AG09309 (cell line): ENCODE results near the gene GMEB2.
"Not testable (repeated sequence)": the region's sequence is repeated elsewhere in the genome, so short reads cannot be mapped to it uniquely, and the experiment has no call there.

Experiments used
- DNase-seq: peaks from one replicate; pipeline ENCODE4 v3.0.0-alpha.2; 2010; ENCODE audit warnings: low read depth
- H3K4me3 ChIP-seq: 2 replicates; pipeline ENCODE4 v1.5.1; 2011; ENCODE audit warnings: mild to moderate bottlenecking, low read depth, low read length, moderate library complexity; ENCODE audit not compliant: control insufficient read depth
- TF ChIP-seq, protein P1 (sequence below): IDR thresholded peaks from 2 replicates; pipeline ENCODE4 v1.5.1; 2011; ENCODE audit warnings: mild to moderate bottlenecking, low read depth, low read length, inconsistent platforms; ENCODE audit not compliant: insufficient read depth, control insufficient read depth; ENCODE audit errors: missing control alignments

Gene GMEB2, protein sequence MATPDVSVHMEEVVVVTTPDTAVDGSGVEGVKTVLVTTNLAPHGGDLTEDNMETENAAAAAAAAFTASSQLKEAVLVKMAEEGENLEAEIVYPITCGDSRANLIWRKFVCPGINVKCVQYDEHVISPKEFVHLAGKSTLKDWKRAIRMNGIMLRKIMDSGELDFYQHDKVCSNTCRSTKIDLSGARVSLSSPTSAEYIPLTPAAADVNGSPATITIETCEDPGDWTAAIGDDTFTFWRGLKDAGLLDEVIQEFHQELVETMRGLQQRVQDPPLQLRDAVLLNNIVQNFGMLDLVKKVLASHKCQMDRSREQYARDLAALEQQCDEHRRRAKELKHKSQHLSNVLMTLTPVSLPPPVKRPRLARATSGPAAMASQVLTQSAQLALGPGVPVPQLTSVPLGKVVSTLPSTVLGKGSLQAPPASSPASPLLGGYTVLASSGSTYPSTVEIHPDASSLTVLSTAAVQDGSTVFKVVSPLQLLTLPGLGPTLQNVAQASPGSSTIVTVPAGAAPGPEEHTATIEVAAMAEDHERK

DNA sequence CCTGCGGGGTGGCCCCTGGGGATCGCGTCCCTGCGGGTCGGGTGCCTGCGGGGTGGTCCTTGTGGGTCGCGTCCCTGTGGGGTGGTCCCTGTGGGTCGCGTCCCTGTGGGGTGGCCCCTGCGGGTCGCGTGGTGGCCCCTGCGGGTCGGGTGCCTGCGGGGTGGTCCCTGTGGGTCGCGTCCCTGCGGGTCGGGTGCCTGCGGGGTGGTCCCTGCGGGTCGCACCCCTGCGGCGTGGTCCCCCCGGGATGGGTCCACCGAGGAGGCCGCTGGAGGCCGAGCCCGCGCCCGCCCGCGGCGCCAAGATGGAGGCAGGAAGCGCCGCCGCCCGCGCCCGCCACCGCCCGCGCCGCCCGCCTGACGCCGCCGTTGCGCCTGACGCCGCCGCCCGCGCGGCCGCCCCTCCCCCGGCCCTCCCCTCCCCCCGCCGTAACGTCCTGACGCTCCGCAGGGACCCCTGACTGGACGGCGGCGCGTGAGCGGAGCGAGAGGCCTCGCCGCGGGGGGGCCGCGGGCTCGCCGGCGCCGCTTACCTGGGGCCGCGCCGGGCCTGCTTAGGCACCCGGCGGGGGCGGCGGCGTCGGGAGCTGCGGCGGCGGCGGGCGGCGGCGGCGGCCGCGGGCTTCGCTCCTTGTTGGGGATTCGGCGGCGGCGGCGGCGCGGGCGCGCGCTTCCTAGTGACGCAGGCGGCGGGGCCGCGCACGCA lies at the start of gene GMEB2:
Gene GMEB2, minus strand, starts transcription at position 678 of the 705 bp plus-strand sequence. CDS start 7,704 bp downstream, outside the sequence.
- TF ChIP-seq, protein P1, sequence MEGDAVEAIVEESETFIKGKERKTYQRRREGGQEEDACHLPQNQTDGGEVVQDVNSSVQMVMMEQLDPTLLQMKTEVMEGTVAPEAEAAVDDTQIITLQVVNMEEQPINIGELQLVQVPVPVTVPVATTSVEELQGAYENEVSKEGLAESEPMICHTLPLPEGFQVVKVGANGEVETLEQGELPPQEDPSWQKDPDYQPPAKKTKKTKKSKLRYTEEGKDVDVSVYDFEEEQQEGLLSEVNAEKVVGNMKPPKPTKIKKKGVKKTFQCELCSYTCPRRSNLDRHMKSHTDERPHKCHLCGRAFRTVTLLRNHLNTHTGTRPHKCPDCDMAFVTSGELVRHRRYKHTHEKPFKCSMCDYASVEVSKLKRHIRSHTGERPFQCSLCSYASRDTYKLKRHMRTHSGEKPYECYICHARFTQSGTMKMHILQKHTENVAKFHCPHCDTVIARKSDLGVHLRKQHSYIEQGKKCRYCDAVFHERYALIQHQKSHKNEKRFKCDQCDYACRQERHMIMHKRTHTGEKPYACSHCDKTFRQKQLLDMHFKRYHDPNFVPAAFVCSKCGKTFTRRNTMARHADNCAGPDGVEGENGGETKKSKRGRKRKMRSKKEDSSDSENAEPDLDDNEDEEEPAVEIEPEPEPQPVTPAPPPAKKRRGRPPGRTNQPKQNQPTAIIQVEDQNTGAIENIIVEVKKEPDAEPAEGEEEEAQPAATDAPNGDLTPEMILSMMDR, result no peak
- no peak for DNase-seq
- peak within 1 kb of the TSS; percentile 99 for H3K4me3 ChIP-seq

DNA sequence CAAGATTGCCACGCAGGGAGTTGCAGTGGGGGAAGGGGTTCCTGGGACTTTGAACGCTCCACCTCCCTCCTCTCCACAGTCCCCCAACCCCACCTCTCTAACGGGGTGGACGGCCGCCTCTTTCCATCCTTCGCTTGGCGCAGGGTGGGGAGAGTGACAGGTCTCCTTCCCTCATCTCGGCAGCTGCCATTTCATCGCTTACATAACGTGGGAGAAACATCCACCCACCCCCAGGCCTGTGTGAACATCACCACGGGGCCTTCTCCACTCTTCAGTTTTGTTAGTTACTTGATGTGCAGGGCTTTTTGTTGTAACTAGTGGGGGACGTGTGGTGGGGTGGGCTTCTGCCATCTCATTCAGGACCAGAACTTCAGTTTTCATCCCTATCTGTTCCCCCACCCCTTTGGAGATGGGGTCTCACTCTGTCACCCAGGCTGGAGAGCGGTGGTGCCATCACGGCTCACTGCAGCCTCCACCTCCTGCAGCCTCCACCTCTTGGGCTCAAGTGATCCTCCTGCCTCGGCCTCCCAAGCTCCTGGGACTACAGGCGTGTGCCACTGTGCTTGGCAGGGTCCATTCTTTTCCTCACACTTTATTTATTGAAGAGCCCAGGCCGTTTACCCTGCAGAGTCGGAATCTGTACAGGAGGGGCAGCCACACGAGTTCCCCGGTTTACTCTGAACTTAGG lies 48.9 kb upstream of the GMEB2 start:
- no peak for DNase-seq
- TF ChIP-seq, protein P1, result no peak
- H3K4me3 ChIP-seq, result no peak overlapping the region

DNA sequence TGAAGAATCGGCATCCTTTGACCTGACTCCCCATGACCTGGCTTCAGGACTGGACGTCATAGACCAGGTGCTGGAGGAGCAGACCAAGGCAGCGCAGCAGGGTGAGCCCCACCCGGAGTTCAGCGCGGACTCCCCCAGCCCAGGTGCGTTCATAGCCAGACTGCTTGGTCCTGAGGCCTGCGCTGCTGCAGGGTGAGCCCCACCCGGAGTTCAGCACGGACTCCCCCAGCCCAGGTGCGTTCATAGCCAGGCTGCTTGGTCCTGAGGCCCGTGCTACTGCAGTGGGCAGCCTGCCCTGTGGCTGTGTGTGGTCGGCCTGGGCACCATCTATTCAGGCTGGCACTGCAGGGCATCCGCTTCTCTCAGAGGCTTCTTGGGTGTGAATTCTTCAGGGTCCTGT lies 47.0 kb upstream of the GMEB2 start:
- no peak for DNase-seq
- TF ChIP-seq, protein P1, result no peak
- H3K4me3 ChIP-seq, result no peak overlapping the region

GRCh38 chr20:63672666-63673065 lies 45.8 kb upstream of the GMEB2 start:
- no peak overlapping the region for H3K4me3 ChIP-seq
- DNase-seq, result no peak
- TF ChIP-seq, protein P1, result no peak

GRCh38 chr20:63671695-63672094 lies 44.8 kb upstream of the GMEB2 start:
- H3K4me3 ChIP-seq, DNase-seq: not testable (repeated sequence)

- no peak for DNase-seq
- H3K4me3 ChIP-seq, result no peak overlapping the region
- TF ChIP-seq, protein P1, result no peak
Measured at GRCh38 chr20:63668351-63668750, 41.5 kb upstream of the GMEB2 start.
